ENCODE data around the gene HPGD. TPM values are rescaled to one million over a fixed set of nuclear protein-coding genes. Genes with fewer than 3 reads are reported as not detected.

HPGD gene
- total and polyA plus RNA-seq, 12 donors = 0.36 to 2.5 (median 1.2) TPM

DNA sequence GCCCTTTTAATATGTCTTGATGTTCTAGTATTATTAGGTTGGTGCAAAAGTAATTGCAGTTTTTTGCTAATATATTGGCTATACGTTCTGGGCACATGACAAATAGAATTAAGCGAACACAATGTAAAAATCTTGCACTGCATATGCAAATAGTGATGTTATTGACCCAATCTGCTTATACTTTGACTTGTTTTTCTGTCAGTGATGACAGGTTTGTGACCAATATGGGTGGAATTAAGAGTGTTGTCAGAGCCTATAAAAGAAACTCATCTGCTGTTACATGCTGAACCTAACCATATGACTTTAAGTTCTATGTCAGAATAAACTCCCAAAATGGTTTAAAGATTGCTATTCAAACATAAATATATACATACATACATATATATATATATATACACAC lies 30.7 kb upstream of the HPGD start:
- intact Hi-C loops (cut with DNase I) = no loop called here
- no peaks in the 10 kb centered on the region for H3K4me1 ChIP-seq
- no peaks in the 10 kb centered on the region for H3K9me3 ChIP-seq
- ATAC-seq (no peak), DNase-seq (no peak)
- H3K27ac ChIP-seq = no peak overlapping the region
- H3K36me3 ChIP-seq = no peaks in the 10 kb centered on the region
- H3K4me3 ChIP-seq = no peak overlapping the region
- 74 to 75% methylated on average over 2 of the region's 2 CpGs for WGBS, 2 donors
- H3K27me3 ChIP-seq = no peaks in the 10 kb centered on the region
- TF ChIP-seq, protein P1, sequence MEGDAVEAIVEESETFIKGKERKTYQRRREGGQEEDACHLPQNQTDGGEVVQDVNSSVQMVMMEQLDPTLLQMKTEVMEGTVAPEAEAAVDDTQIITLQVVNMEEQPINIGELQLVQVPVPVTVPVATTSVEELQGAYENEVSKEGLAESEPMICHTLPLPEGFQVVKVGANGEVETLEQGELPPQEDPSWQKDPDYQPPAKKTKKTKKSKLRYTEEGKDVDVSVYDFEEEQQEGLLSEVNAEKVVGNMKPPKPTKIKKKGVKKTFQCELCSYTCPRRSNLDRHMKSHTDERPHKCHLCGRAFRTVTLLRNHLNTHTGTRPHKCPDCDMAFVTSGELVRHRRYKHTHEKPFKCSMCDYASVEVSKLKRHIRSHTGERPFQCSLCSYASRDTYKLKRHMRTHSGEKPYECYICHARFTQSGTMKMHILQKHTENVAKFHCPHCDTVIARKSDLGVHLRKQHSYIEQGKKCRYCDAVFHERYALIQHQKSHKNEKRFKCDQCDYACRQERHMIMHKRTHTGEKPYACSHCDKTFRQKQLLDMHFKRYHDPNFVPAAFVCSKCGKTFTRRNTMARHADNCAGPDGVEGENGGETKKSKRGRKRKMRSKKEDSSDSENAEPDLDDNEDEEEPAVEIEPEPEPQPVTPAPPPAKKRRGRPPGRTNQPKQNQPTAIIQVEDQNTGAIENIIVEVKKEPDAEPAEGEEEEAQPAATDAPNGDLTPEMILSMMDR (IDR thresholded peaks at IDR 0.05) = no peak

DNA sequence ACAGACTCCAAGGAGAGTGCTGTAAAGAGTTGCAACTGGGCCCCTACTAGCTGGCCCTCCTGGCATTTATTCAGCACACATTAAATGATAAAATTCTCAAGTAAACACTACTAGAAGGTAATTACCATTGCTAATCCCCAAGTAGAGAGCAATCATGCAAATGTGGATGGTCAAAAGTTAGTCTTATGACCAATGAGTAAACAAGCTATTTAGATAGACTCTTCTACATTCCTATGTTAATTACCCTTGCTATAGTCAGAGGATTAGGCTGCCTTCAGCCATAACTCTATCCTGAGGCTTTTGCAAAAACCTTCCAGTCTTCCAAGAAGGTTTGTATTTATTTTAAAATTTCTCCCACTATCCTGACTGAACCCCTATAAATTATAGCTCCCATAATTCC lies 28.3 kb upstream of the HPGD start:
- TF ChIP-seq, protein P1 (IDR thresholded peaks at IDR 0.05) = no peak

DNA sequence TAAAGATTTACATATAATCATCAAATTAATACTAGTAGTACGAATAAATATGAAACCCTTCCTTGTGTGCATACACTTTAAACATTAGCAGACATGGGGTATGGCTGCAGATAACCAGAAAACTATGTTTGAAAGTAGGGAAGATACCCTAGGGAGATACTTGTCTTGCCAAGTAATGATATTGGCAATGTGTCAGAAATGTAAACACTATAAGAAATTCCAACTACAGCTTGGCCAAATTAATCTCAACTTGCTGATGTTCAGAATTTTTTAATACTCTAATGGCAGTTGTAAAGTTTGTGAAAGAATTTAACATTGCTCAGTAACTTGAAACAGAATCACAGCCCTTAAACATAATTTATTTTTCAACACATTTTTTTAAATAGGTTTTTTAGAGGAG lies 27.4 kb upstream of the HPGD start:
- Histone ChIP-seq H3K27me3 (no peaks in the 10 kb centered on the region), H3K27ac (no peak overlapping the region), H3K36me3 (no peaks in the 10 kb centered on the region), H3K4me1 (no peaks in the 10 kb centered on the region), H3K9me3 (peaks cover 0 to 5% (median 0%) of the 10 kb centered on the region in 11 donors), H3K4me3 (no peak overlapping the region)
- DNase-seq (no peak), ATAC-seq (no peak)
- intact Hi-C loops (cut with DNase I) = loop anchor here in 1 of 10 donors (10.0 kb wide), 1 partner anchor 735 kb away; no protein-coding TSS in a partner anchor
- TF ChIP-seq, protein P1 (IDR thresholded peaks at IDR 0.05) = no peak
- WGBS, 2 donors = 63 to 64% methylated on average over 1 of the region's 1 CpG

More for the DNA sequence above, 28.3 kb upstream of the HPGD start:
- ATAC-seq (no peak), DNase-seq (no peak)
- no peaks in the 10 kb centered on the region for H3K36me3 ChIP-seq
- H3K9me3 ChIP-seq = peaks cover 0 to 5% (median 0%) of the 10 kb centered on the region in 11 donors
- no peak overlapping the region for H3K4me3 ChIP-seq
- no peaks in the 10 kb centered on the region for H3K27me3 ChIP-seq
- no peaks in the 10 kb centered on the region for H3K4me1 ChIP-seq
- intact Hi-C loops (cut with DNase I) = no loop called here
- no peak overlapping the region for H3K27ac ChIP-seq

DNA sequence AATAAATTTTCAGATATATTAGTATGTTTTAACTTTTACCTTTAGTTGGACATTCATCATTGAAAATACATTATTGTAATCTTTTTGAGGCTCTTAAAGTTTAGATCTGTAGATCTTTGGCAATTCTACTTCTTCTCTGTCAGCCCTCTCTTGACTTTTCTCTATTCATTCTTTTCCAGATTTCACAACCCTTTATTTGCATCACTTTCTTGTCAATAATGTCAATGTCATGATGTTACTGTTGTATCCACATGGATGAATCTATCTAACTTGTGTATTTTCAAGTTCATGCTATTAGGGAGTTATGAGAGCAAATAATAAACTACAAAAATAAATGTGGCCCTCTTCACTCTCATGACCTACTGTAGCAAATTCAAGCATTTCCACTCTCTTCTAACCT lies 23.0 kb upstream of the HPGD start:
- no peaks in the 10 kb centered on the region for H3K36me3 ChIP-seq
- ATAC-seq (no peak), DNase-seq (no peak)
- no peak overlapping the region for H3K27ac ChIP-seq
- TF ChIP-seq, protein P1 (IDR thresholded peaks at IDR 0.05) = no peak
- peaks cover 0 to 6% (median 0%) of the 10 kb centered on the region in 11 donors for H3K9me3 ChIP-seq
- H3K27me3 ChIP-seq = no peaks in the 10 kb centered on the region
- intact Hi-C loops (cut with DNase I) = loop anchor here in 1 of 10 donors (10.0 kb wide), 1 partner anchor 730 kb away; no protein-coding TSS in a partner anchor
- H3K4me1 ChIP-seq = no peaks in the 10 kb centered on the region
- H3K4me3 ChIP-seq = no peak overlapping the region
